ENCODE measurements around the gene ZBTB26. TPM values are rescaled to one million over a fixed set of nuclear protein-coding genes. Genes with fewer than 3 reads are reported as not detected.

Gene ZBTB26
- polyA plus RNA-seq, 1 donor from 2014 or later = 8.5 TPM

DNA sequence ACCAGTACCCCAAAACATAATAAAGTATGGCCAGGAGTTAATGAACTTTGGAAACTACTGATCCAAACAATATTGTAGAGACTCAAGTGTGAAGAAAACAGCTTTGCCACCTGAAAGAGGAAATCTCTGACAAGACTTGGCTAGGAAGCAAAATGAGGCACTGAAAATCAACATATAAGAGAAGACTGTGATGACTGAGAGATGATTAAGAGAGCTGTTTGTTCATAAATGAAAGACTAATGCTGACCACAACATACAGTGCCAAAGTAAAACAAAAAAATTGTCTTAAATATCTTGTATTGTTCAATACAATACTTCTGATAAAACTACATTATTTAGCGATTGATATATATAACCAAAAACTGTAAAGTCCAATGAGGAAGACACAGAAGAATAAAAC is 33.3 kb downstream of the ZBTB26 start:
- Histone ChIP-seq H3F3A (ENCODE audit: insufficient read depth, low read length, poor library complexity, severe bottlenecking) (no peaks in the 10 kb centered on the region), H4K20me1 (ENCODE audit: insufficient read depth) (no peaks in the 10 kb centered on the region), H3K9me2 (ENCODE audit: insufficient read depth, low read length) (no peaks in the 10 kb centered on the region), H3K9me3 (ENCODE audit: low read length) (no peaks in the 10 kb centered on the region), H3K36me3 (ENCODE audit: insufficient read depth, low read length) (no peaks in the 10 kb centered on the region), H2AFZ (ENCODE audit: low read depth, low read length) (no peak overlapping the region), H3K4me3 (ENCODE audit: low read length) (no peak overlapping the region), H3K79me2 (replicated peaks; ENCODE audit: insufficient read depth, low read length) (peaks cover 66% of the 10 kb centered on the region), H3K27me3 (ENCODE audit: insufficient read depth, low read depth, low read length) (no peaks in the 10 kb centered on the region), H3K27ac (ENCODE audit: low read length) (no peak overlapping the region), H3K4me2 (ENCODE audit: low read length) (no peak overlapping the region), H3K9ac (ENCODE audit: low read length) (no peak overlapping the region)
- TF ChIP-seq, protein P1, sequence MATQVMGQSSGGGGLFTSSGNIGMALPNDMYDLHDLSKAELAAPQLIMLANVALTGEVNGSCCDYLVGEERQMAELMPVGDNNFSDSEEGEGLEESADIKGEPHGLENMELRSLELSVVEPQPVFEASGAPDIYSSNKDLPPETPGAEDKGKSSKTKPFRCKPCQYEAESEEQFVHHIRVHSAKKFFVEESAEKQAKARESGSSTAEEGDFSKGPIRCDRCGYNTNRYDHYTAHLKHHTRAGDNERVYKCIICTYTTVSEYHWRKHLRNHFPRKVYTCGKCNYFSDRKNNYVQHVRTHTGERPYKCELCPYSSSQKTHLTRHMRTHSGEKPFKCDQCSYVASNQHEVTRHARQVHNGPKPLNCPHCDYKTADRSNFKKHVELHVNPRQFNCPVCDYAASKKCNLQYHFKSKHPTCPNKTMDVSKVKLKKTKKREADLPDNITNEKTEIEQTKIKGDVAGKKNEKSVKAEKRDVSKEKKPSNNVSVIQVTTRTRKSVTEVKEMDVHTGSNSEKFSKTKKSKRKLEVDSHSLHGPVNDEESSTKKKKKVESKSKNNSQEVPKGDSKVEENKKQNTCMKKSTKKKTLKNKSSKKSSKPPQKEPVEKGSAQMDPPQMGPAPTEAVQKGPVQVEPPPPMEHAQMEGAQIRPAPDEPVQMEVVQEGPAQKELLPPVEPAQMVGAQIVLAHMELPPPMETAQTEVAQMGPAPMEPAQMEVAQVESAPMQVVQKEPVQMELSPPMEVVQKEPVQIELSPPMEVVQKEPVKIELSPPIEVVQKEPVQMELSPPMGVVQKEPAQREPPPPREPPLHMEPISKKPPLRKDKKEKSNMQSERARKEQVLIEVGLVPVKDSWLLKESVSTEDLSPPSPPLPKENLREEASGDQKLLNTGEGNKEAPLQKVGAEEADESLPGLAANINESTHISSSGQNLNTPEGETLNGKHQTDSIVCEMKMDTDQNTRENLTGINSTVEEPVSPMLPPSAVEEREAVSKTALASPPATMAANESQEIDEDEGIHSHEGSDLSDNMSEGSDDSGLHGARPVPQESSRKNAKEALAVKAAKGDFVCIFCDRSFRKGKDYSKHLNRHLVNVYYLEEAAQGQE (IDR thresholded peaks at IDR 0.05; ENCODE audit: borderline replicate concordance) = no peak
- TF ChIP-seq MXI1 (conservative IDR thresholded peaks at IDR 0.05; ENCODE audit: poor library complexity, severe bottlenecking) = no peak
- no peak for TF ChIP-seq EP300 (conservative IDR thresholded peaks at IDR 0.05; ENCODE audit: poor library complexity, severe bottlenecking)
- no peak for TF ChIP-seq TAF1 (IDR thresholded peaks at IDR 0.05; ENCODE audit: low read depth)
- TF ChIP-seq SMC3 (conservative IDR thresholded peaks at IDR 0.05; ENCODE audit: poor library complexity) = no peak
- no peak for TF ChIP-seq POLR2AphosphoS5 (IDR thresholded peaks at IDR 0.05)
- TF ChIP-seq EZH2 (IDR thresholded peaks at IDR 0.05; ENCODE audit: borderline replicate concordance, insufficient read depth, low read length, poor library complexity, severe bottlenecking) = no peak
- TF ChIP-seq, protein P2, sequence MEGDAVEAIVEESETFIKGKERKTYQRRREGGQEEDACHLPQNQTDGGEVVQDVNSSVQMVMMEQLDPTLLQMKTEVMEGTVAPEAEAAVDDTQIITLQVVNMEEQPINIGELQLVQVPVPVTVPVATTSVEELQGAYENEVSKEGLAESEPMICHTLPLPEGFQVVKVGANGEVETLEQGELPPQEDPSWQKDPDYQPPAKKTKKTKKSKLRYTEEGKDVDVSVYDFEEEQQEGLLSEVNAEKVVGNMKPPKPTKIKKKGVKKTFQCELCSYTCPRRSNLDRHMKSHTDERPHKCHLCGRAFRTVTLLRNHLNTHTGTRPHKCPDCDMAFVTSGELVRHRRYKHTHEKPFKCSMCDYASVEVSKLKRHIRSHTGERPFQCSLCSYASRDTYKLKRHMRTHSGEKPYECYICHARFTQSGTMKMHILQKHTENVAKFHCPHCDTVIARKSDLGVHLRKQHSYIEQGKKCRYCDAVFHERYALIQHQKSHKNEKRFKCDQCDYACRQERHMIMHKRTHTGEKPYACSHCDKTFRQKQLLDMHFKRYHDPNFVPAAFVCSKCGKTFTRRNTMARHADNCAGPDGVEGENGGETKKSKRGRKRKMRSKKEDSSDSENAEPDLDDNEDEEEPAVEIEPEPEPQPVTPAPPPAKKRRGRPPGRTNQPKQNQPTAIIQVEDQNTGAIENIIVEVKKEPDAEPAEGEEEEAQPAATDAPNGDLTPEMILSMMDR (IDR thresholded peaks at IDR 0.05; ENCODE audit: poor library complexity, severe bottlenecking) = no peak
- TF ChIP-seq RAD21 (conservative IDR thresholded peaks at IDR 0.05) = no peak

DNA sequence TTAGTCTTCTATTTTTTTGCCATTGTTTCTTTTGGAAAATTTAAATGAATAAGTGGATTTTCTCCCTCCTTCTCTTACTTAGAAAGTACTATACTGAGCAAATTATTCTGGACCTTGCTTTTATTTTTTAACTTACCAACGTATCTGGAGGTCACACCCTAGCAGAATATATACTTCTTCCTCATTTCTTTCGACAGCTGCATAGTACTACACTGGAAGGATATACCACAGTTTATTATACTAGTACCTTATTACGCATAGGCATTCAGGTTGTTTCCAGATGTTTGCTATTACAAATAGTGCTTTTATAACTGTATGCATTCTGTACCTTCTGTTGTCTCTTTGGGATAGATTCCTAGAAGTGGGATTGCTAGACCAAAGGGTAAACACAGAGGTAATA is 42.8 kb downstream of the ZBTB26 start:
- Histone ChIP-seq H4K20me1 (ENCODE audit: insufficient read depth) (no peaks in the 10 kb centered on the region), H3K4me3 (ENCODE audit: low read length) (no peak overlapping the region), H3K9me3 (ENCODE audit: low read length) (no peaks in the 10 kb centered on the region), H3K36me3 (ENCODE audit: insufficient read depth, low read length) (peaks cover 18% of the 10 kb centered on the region), H3K9ac (ENCODE audit: low read length) (no peak overlapping the region), H3F3A (ENCODE audit: insufficient read depth, low read length, poor library complexity, severe bottlenecking) (no peaks in the 10 kb centered on the region), H3K9me2 (ENCODE audit: insufficient read depth, low read length) (no peaks in the 10 kb centered on the region), H2AFZ (ENCODE audit: low read depth, low read length) (no peak overlapping the region), H3K79me2 (replicated peaks; ENCODE audit: insufficient read depth, low read length) (no peaks in the 10 kb centered on the region), H3K4me2 (ENCODE audit: low read length) (no peak overlapping the region), H3K27me3 (ENCODE audit: insufficient read depth, low read depth, low read length) (no peaks in the 10 kb centered on the region), H3K27ac (ENCODE audit: low read length) (no peak overlapping the region)
- TF ChIP-seq, protein P1 (IDR thresholded peaks at IDR 0.05; ENCODE audit: borderline replicate concordance) = no peak
- no peak for TF ChIP-seq EP300 (conservative IDR thresholded peaks at IDR 0.05; ENCODE audit: poor library complexity, severe bottlenecking)
- no peak for TF ChIP-seq EZH2 (IDR thresholded peaks at IDR 0.05; ENCODE audit: borderline replicate concordance, insufficient read depth, low read length, poor library complexity, severe bottlenecking)
- TF ChIP-seq TAF1 (IDR thresholded peaks at IDR 0.05; ENCODE audit: low read depth) = no peak
- TF ChIP-seq MXI1 (conservative IDR thresholded peaks at IDR 0.05; ENCODE audit: poor library complexity, severe bottlenecking) = no peak
- TF ChIP-seq, protein P2 (IDR thresholded peaks at IDR 0.05; ENCODE audit: poor library complexity, severe bottlenecking) = no peak
- TF ChIP-seq SMC3 (conservative IDR thresholded peaks at IDR 0.05; ENCODE audit: poor library complexity) = no peak
- TF ChIP-seq POLR2AphosphoS5 (IDR thresholded peaks at IDR 0.05) = no peak
- no peak for TF ChIP-seq RAD21 (conservative IDR thresholded peaks at IDR 0.05)

All from neural cell (in vitro differentiated cells).